NCI-H460 (cell line): ENCODE data around the gene MIPEP. TPM values are rescaled to one million over a fixed set of nuclear protein-coding genes. Genes with fewer than 3 reads are reported as not detected.
"Not testable (repeated sequence)": the region's sequence is repeated elsewhere in the genome, so short reads cannot be mapped to it uniquely, and the experiment has no call there.

ENCODE experiments used
- DNase-seq: peaks from one replicate; pipeline ENCODE4 v3.0.0-alpha.2; 2016; ENCODE audit warnings: low read depth; ENCODE audit errors: extremely low read depth
- total RNA-seq: library from RNA; depleted of rRNA; stranded (reverse); fragments of >200 nt; shearing (Covaris generic); gene quantifications from 2 replicates; pipeline ENCODE4 v1.2.3, GENCODE V29; 2014

MIPEP gene
- total RNA-seq, 1 experiment from 2014 or later: 19.2 TPM

GRCh38 chr13:23778879-23779278 lies 110.3 kb downstream of the MIPEP start:
- DNase-seq: no peak

DNA sequence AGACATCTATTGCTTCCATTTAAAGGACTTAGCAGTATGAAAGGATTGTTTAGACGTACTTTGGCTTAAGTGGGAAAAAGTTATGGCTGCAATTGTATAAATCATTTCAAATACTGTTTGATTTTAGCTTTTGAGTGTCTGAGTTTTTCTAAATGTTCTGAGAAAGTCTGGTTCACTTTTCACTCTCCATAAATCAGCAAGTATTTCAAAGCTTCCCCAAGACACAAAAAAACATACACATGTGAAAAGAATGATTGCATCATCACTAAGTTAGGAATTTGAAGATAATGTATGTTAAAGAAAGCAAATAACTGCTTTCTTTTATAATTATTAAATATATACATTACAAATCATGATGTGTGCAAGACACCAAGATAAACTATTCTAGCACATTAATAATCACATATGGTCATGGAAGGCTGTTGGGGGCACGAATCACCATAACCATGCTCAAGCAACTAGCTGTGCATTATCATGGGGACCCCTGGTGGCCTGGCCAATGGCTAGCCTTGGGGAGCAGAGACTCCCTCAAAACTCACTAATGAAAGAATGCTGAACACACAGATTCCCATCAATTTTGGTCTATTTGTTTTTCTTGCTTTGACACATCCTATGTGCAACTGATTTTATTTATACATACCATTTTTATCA lies 111.1 kb downstream of the MIPEP start:
- no peak for DNase-seq

GRCh38 chr13:23777575-23777870 lies 111.7 kb downstream of the MIPEP start:
- DNase-seq: no peak

- no peak for DNase-seq
These were observed 112.3 kb downstream of the MIPEP start for GRCh38 chr13:23776698-23777574.

GRCh38 chr13:23772717-23773116 lies 116.5 kb downstream of the MIPEP start:
- no peak for DNase-seq

DNA sequence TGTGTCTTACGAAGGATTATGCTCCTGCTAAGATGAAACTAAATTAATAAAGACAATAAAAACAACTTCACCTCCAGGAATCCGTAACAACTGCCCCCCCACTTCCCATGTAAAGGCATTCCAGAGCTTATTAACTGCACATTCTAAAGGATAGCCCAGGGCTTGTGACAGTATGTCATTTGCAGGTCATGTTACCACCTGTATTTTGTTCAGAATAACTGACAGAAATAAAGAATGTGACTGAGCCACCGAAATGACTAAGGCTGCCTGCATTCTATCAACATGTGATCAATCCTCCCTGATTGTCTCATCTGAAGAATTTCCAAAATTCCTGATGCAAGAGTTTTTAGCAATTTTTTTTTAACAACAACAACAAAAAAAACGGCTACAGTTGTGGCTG lies 117.2 kb downstream of the MIPEP start:
- DNase-seq: no peak

- DNase-seq: no peak
These were observed 117.6 kb downstream of the MIPEP start for GRCh38 chr13:23771552-23771951.

- no peak for DNase-seq
These were observed 118.2 kb downstream of the MIPEP start for GRCh38 chr13:23770973-23771372.

GRCh38 chr13:23770428-23770827 lies 118.8 kb downstream of the MIPEP start:
- DNase-seq: no peak

DNA sequence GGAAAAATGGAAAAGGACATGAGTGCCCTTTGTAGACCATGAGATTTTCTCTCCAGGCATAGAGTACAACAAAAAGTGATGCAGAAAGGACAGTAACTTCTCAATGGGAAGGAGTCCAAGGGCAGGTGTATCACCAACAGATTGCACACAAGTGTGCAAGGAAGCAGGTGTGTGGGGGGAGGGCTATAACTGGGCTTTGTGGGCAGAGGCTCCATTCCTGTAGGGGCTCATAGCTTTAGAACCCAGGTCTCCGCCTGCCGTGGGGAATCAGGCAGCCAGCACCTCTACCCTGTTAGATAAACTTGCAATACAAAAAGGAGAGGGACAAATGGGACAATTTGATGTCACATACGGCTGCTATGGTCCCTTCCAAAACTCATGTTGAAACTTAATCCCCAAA lies 119.8 kb downstream of the MIPEP start:
- DNase-seq: no peak

- DNase-seq: no peak
These were observed 121.4 kb downstream of the MIPEP start for GRCh38 chr13:23767838-23768237.

DNA sequence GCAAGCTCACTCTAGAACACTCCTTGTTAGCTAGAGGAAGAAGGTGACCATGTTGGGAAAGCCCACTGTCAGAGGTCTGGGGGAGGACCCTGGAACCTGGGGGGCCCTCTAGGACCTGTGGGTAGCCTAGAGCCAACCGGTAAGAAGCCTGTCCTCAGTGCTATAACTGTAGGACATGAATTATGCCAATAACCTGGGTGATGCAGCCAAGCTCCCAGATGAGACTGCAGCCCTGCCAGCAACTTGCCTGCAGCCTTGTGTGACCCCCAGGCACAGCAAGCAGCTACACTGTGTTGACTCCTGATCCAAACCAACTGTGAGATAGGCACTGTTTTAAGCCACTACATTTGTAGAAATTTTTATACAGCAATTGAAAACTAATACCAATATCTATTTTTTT lies 122.3 kb downstream of the MIPEP start:
- DNase-seq: no peak

- no peak for DNase-seq
These were observed 122.9 kb downstream of the MIPEP start for GRCh38 chr13:23766283-23766682.

GRCh38 chr13:23765531-23765930 lies 123.7 kb downstream of the MIPEP start:
- no peak for DNase-seq

DNA sequence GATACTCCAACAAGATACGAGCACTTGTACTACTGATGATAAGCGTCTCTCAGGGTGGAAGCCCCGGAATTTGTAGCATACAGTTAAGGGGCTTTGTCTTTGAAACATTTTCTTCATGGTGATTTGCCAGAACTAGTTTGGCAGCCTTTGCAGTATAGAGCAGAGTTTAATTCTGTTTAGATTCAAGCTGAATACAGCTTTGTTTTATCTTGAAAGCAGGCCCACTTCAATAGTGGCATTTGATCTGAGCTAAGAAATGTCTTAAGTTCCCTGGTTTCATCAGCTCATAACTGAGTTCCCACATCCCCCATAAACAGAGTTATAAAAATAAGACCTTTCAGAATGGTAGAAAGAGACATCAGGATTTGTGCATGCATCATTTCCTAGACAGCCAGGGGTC lies 125.9 kb downstream of the MIPEP start:
- no peak for DNase-seq

- DNase-seq: not testable (repeated sequence)
These were observed 127.4 kb downstream of the MIPEP start for GRCh38 chr13:23761760-23762159.

DNA sequence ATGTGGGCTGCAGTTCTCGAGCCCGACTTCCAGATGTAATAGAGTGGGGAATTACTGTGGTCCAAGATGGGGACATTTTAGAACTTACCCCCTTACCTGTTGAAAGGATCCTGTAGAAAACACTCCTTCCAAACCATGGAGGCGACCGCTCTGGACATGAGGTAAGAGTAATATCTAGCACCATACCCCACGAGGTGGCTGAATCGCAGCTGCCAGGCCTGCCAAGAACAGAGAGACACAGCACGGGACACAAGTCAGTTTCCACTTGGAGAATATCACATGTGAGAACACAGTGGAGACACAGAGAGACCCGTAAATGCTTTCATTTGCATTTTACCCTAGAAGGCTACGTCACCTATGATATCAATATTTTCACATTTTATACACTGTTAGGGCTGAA lies 129.2 kb downstream of the MIPEP start:
- no peak for DNase-seq

DNA sequence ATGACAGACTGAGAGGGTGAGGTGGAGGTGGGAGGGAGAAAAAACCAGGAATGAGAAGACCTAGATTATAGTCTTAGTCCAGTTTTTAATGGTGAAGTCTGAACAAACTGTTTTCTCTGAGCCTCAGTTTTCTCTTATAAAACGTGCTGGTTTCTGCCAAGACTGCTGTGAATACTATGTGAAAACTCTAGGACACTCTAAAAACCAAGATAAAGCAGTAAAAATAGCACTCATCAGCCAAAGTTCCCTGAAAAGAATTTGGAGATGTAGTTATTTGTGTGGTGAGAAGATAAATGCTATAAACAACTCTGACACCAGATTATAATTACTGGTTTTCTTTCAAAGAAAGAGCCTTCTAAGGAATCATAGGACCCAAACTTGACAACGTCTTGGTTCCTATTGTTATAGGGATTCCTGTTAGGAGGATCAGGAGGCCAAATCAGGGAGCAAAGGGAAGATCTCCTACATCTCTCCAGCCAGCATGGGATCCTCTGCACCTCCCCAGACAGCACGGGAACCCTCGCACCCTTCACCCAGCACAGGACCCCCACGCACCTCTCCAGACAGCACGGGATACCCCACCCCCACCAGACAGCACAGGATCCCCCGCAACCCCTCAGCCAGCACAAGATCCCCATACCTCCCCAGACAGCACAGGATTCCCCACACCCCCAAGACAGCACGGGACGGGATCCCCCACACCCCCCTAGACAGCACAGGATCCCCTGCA lies 130.2 kb downstream of the MIPEP start:
- no peak for DNase-seq

DNA sequence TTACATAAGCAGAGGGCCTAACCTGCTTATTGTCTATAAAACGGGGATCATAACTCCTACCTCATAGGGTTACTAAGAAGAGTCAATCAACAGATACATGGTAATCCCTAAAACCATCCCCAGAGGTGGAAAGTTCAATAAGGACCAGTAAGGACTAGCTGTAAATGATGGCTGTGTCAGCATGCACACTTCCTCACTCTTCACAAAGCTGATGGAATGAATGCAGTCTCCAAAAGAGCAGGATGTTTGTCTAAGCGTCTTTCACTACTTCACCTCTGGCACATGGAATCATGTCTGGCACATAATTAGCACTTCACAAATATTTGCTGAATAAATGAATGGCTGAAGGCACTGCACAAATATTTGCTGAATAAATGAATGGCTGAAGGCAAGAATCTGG lies 134.2 kb downstream of the MIPEP start:
- no peak for DNase-seq

GRCh38 chr13:23754506-23754905 lies 134.7 kb downstream of the MIPEP start:
- no peak for DNase-seq

DNA sequence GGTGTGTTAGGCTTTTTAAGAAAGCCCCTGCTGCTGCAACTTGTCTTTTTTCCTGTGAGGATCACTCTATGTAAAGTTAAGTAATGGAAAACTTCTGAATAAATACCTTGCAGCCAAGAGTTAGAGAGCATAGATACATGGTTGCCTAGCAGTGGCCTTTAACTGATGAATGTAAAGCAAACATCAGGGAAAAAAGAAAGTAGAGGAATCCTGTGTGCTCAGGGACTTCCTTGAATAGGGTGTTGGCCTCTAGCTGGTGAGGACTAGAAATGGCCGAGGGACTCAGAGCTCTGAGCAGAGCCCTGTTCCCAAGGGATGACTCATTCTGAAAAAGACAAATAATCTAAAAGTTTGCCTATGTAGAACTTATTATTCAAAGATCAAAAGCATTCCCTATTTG lies 135.7 kb downstream of the MIPEP start:
- DNase-seq: no peak
